ENCODE data around the gene C12orf42. TPM values are rescaled to one million over a fixed set of nuclear protein-coding genes. Genes with fewer than 3 reads are reported as not detected.

Gene C12orf42
- total RNA-seq, 1 donor from 2014 or later = not detected

DNA sequence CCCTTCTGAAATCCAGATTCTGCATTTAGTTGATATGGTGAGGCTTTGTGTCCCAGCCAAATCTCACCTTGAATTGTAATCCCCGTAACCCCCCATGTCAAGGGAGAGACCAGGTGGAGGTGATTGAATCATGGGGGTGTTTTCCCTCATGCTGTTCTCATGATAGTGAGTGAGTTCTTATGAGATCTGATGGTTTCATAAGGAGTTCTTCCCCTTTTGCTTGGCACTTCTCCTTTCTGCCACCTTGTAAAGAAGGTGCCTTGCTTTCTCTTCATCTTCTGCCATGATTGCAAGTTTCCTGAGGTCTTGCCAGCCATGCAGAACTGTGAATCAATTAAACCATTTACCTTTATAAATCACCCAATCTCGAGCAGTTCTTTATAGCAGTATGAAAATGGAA lies 23.1 kb upstream of the C12orf42 start:
- DNase-seq = no peak
- Histone ChIP-seq H3K4me3 (no peak overlapping the region), H3K36me3 (no peaks in the 10 kb centered on the region), H3K27me3 (ENCODE audit: low read depth) (peaks cover 4% of the 10 kb centered on the region), H3K9me3 (replicated peaks) (no peaks in the 10 kb centered on the region), H3K4me1 (no peaks in the 10 kb centered on the region), H3K27ac (replicated peaks) (no peak overlapping the region)
- intact Hi-C loops (cut with micrococcal nuclease) = no loop called here
- TF ChIP-seq, protein P1, sequence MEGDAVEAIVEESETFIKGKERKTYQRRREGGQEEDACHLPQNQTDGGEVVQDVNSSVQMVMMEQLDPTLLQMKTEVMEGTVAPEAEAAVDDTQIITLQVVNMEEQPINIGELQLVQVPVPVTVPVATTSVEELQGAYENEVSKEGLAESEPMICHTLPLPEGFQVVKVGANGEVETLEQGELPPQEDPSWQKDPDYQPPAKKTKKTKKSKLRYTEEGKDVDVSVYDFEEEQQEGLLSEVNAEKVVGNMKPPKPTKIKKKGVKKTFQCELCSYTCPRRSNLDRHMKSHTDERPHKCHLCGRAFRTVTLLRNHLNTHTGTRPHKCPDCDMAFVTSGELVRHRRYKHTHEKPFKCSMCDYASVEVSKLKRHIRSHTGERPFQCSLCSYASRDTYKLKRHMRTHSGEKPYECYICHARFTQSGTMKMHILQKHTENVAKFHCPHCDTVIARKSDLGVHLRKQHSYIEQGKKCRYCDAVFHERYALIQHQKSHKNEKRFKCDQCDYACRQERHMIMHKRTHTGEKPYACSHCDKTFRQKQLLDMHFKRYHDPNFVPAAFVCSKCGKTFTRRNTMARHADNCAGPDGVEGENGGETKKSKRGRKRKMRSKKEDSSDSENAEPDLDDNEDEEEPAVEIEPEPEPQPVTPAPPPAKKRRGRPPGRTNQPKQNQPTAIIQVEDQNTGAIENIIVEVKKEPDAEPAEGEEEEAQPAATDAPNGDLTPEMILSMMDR (IDR thresholded peaks at IDR 0.05; ENCODE audit: borderline replicate concordance) = no peak

DNA sequence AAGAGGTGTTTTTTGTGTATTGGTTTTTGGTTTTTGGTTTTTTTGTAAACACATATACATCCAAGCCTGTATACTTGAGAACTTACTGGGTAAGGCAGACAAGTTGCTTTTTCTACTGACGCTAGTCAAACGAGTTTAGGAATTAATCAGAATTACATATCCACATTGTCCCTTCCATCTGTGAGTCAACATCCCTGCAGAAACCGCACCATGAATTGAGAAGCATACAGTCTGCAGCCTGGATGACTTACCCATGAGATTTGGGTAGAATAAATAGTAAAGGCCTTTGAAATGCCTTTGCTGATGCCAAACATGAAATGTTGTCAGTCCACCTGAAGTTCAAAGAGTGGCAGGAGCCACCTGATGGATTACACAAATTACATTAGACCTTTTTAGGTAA lies 21.4 kb upstream of the C12orf42 start:
- no peak for DNase-seq
- TF ChIP-seq, protein P1 (IDR thresholded peaks at IDR 0.05; ENCODE audit: borderline replicate concordance) = no peak
- Histone ChIP-seq H3K4me3 (no peak overlapping the region), H3K27me3 (ENCODE audit: low read depth) (peaks cover 3% of the 10 kb centered on the region), H3K4me1 (no peaks in the 10 kb centered on the region), H3K36me3 (no peaks in the 10 kb centered on the region), H3K9me3 (replicated peaks) (no peaks in the 10 kb centered on the region), H3K27ac (replicated peaks) (no peak overlapping the region)
- intact Hi-C loops (cut with micrococcal nuclease) = no loop called here

DNA sequence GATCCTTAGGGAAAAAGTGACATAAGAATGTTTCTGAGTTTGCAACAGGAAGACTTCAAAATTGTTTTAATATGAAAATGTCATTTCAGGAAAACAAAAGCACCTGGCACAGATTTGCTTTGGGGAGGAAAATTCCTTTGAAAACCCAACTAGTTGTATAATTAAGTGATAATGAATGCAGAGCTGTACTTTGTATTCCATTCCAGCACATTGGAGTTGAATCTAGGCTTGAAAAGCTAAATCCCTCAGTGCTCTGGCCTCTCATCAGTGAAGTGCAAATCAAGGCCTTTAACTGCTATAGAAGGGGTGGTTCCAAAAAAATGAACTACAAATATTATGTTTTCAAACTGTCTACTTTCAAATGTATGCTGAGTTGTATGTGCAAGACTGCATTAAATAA lies 19.6 kb upstream of the C12orf42 start:
- H3K27me3 ChIP-seq (ENCODE audit: low read depth) = no peaks in the 10 kb centered on the region
- no peaks in the 10 kb centered on the region for H3K36me3 ChIP-seq
- H3K4me1 ChIP-seq = no peaks in the 10 kb centered on the region
- intact Hi-C loops (cut with micrococcal nuclease) = no loop called here
- no peak overlapping the region for H3K4me3 ChIP-seq
- no peaks in the 10 kb centered on the region for H3K9me3 ChIP-seq (replicated peaks)
- no peak overlapping the region for H3K27ac ChIP-seq (replicated peaks)
- TF ChIP-seq, protein P1 (IDR thresholded peaks at IDR 0.05; ENCODE audit: borderline replicate concordance) = no peak
- DNase-seq = no peak

DNA sequence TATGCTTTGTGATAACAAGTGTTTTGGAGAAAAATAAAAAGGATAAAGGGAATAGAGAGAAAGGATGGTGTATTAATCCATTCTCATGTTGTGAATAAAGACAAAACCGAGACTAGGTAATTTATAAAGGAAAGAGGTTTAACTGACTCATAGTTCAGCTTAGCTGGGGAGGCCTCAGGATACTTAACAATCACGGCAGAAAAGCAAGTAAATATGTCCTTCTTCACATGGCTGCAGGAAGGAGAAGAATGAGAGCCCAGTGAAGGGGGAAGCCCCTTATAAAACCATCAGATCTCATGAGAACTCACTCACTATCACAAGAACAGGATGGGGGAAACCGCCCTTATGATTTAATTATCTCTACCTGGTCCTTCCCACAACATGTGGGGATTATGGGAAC lies 18.1 kb upstream of the C12orf42 start:
- intact Hi-C loops (cut with micrococcal nuclease) = no loop called here
- no peak for DNase-seq
- no peaks in the 10 kb centered on the region for H3K36me3 ChIP-seq
- H3K27me3 ChIP-seq (ENCODE audit: low read depth) = no peaks in the 10 kb centered on the region
- H3K27ac ChIP-seq (replicated peaks) = no peak overlapping the region
- no peak overlapping the region for H3K4me3 ChIP-seq
- no peaks in the 10 kb centered on the region for H3K9me3 ChIP-seq (replicated peaks)
- no peaks in the 10 kb centered on the region for H3K4me1 ChIP-seq
- TF ChIP-seq, protein P1 (IDR thresholded peaks at IDR 0.05; ENCODE audit: borderline replicate concordance) = no peak

DNA sequence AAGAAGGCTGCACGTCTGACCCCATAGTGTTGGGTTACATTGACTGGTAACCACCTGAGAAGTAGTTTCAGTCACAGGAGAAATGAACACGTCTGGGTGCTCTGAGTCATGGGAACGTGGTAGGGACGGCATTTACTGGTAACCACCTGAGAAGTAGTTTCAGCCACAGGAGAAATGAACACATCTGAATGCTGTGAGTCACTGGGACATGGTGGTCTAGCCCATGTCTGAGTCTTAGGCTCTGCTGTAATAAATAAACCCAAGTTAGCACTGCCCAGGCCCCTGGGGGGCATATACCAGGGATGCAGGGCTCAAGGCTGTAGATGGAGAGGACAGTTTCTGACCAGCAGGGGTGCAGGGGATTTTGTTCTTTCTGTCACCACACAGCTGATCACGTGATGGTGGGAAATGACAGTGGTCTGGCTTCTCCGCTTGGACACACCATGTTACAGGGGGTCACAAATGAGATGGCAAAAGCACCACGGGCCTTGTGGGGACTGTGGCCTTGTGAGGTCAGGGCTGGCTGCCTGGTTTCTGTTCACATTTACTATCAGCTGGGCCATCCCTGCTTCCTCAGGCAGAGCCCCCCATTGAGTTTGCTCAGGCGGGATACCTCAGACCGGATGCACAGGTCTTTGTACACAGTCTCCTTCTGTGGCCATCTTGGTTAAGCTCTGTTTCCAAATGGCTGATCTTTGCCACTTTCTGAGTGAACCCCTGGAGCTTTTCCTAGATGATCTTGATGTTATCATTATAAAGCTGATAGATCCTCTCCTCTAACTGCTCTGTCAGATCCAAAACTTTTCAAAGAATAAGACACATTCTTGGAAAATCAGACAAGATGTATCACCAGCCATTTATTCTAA lies 9.8 kb upstream of the C12orf42 start:
- Histone ChIP-seq H3K4me1 (no peaks in the 10 kb centered on the region), H3K9me3 (replicated peaks) (no peaks in the 10 kb centered on the region), H3K27ac (replicated peaks) (no peak overlapping the region), H3K36me3 (no peaks in the 10 kb centered on the region), H3K27me3 (ENCODE audit: low read depth) (no peaks in the 10 kb centered on the region), H3K4me3 (no peak overlapping the region)
- TF ChIP-seq, protein P1 (IDR thresholded peaks at IDR 0.05; ENCODE audit: borderline replicate concordance) = no peak
- no peak for DNase-seq
- intact Hi-C loops (cut with micrococcal nuclease) = no loop called here
